22Rv1 (cell line): ENCODE results near the gene TREML4.
"Not testable (repeated sequence)": the region's sequence is repeated elsewhere in the genome, so short reads cannot be mapped to it uniquely, and the experiment has no call there.

Experiments
- H3K27ac ChIP-seq: fragments of 450-650 bp; 2 replicates; pipeline ENCODE4 v1.5.1; 2017
- CTCF ChIP-seq: fragments of 450-650 bp; IDR thresholded peaks from 2 replicates; pipeline ENCODE4 v1.5.1; 2017; ENCODE audit warnings: mild to moderate bottlenecking
- ZFX ChIP-seq: fragments of 450-650 bp; IDR thresholded peaks from 2 replicates; pipeline ENCODE4 v1.6.1; 2017; ENCODE audit warnings: antibody characterized with exemption, borderline replicate concordance

TREML4 gene

GRCh38 chr6:41187924-41188886 lies 39.9 kb upstream of the TREML4 start:
- H3K27ac ChIP-seq = no peak overlapping the region
- TF ChIP-seq CTCF (no peak), ZFX (no peak)

- not testable (repeated sequence) for H3K27ac ChIP-seq
These were observed 39.1 kb upstream of the TREML4 start for GRCh38 chr6:41189046-41189445.

- no peak for TF ChIP-seq CTCF
- TF ChIP-seq ZFX = no peak
- no peak overlapping the region for H3K27ac ChIP-seq
These were observed 38.2 kb upstream of the TREML4 start for GRCh38 chr6:41189967-41190366.

GRCh38 chr6:41190791-41191190 lies 37.4 kb upstream of the TREML4 start:
- TF ChIP-seq ZFX (no peak), CTCF (no peak)
- H3K27ac ChIP-seq = no peak overlapping the region

- peak; percentile 82 for TF ChIP-seq CTCF
- no peak for TF ChIP-seq ZFX
These were observed 36.6 kb upstream of the TREML4 start for GRCh38 chr6:41191569-41191968.

GRCh38 chr6:41193171-41193734 lies 34.9 kb upstream of the TREML4 start:
- TF ChIP-seq ZFX (no peak), CTCF (no peak)

More at GRCh38 chr6:41191569-41191968, 36.6 kb upstream of the TREML4 start:
- no peak overlapping the region for H3K27ac ChIP-seq

GRCh38 chr6:41193884-41194283 lies 34.3 kb upstream of the TREML4 start:
- TF ChIP-seq ZFX (no peak), CTCF (no peak)
- no peak overlapping the region for H3K27ac ChIP-seq

More at GRCh38 chr6:41193171-41193734, 34.9 kb upstream of the TREML4 start:
- no peak overlapping the region for H3K27ac ChIP-seq
